HG03457 (cell line): ENCODE results near the gene POLR2F.
"Not testable (repeated sequence)": the region's sequence is repeated elsewhere in the genome, so short reads cannot be mapped to it uniquely, and the experiment has no call there.

Experiments
- ATAC-seq: cut with Tn5 transposase; IDR thresholded peaks from one replicate; pipeline ENCODE4 v1.9.1; 2021; ENCODE audit warnings: moderate number of reproducible peaks; ENCODE audit not compliant: unreplicated experiment

POLR2F gene

GRCh38 chr22:37952629-37953028 lies 870 bp upstream of the POLR2F start:
- not testable (repeated sequence) for ATAC-seq

DNA sequence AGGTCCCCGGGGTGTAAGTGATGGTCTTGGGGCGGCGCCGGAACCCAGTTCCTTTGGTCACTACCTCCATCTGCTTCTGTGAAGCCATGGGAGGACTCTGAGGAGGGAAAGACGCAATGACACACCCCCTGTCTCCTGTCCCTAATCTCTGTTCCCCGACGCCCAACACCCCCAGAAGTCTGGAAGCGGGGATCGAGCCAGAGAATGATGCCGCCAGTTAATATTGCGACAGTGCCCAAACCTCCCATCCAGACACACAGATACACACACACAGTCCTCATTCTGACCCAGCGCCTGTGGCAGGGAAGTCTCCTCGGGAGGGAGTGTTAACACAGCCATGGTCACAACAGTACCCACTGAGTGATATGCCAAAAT lies 450 bp upstream of the POLR2F start:
- peak; percentile 18 for ATAC-seq

DNA sequence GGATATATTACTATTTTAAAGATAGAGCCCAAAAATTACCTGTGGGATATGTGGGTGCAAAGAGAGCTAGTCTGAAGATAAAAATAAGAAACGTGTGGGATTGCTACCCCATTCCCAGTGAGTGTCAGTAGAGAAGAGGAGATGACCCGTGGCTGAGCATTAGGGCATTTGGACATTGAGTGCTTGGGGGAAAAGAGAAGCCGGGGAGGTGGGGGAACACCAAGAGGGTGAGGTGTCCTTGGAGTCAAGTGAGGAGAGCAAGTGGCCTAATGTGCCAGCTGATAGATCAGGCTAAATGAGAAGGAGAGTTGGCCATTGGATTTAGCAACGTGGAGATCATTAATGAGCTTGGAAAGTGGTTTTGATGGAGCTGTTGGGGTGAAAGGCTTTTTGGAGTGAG lies 1.2 kb downstream of the POLR2F start:
- no peak for ATAC-seq

- ATAC-seq, result not testable (repeated sequence)
These were observed 2.4 kb downstream of the POLR2F start for GRCh38 chr22:37955825-37956397.

GRCh38 chr22:37957232-37957631 lies 3.7 kb downstream of the POLR2F start:
- ATAC-seq, result no peak

DNA sequence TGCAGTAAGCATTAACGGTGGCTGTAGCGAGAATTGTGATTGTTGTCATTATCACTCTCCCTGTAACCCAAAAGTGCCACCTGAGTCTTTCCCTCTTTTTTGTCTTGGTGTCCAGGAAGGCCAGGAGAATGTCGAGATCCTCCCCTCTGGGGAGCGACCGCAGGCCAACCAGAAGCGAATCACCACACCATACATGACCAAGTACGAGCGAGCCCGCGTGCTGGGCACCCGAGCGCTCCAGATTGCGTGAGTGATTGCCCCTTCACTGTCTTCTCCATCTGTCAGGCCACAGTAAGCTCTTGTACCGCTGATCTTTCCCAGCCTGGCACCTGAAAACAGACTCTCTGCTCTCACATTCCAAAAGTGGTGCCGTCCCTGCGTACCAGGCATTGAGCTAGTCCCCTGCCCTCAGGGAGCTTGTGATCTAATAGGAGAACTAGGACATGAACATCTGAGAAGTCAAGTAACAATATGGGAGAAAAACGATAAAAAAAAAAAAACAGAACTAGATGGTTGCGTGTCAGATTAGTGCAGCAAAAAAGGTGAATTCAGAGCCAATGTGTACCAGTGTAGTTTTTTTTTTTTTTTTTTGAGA lies 5.8 kb downstream of the POLR2F start:
- no peak for ATAC-seq

DNA sequence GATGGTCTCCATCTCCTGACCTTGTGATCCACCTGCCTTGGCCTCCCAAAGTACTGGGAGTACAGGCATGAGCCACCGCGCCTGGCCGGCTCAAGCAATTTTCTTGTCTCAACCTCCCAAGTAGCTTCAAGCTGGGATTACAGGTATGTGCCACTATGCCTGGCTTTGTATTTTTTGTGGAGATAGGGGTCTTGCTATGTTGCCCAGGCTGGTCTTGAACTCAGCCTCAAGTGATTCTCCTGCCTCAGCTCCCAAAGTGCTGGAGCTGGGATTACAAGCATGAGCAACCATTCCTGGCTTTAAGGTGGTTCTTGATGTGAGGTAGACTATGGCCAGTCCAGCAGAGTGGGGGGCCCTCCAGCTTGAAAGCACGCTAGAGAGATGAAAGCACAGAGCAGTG lies 7.6 kb downstream of the POLR2F start:
- ATAC-seq, result no peak

- no peak for ATAC-seq
These were observed 12.6 kb downstream of the POLR2F start for GRCh38 chr22:37965940-37966664.

DNA sequence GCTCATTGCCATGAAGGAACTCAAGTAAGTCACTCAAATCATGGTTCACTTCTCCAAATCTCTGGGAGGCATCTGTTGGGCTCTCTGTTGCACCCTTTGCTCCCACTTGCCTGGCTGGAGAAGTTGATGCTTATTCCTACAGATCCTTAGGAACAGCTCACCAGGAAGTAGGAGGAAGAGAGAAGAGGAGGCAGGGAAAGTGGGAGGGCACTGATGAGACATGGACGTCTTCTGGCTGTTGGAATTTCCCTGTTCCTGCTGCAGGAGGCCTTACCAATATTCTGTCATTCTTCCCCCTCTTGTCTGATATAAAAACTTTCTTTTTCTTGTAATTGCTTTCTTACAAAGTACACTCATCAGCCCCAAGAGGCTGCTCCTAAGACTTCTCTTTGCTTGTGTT lies 13.6 kb downstream of the POLR2F start:
- ATAC-seq, result no peak

GRCh38 chr22:37967637-37968451 lies 14.3 kb downstream of the POLR2F start:
- ATAC-seq, result no peak

DNA sequence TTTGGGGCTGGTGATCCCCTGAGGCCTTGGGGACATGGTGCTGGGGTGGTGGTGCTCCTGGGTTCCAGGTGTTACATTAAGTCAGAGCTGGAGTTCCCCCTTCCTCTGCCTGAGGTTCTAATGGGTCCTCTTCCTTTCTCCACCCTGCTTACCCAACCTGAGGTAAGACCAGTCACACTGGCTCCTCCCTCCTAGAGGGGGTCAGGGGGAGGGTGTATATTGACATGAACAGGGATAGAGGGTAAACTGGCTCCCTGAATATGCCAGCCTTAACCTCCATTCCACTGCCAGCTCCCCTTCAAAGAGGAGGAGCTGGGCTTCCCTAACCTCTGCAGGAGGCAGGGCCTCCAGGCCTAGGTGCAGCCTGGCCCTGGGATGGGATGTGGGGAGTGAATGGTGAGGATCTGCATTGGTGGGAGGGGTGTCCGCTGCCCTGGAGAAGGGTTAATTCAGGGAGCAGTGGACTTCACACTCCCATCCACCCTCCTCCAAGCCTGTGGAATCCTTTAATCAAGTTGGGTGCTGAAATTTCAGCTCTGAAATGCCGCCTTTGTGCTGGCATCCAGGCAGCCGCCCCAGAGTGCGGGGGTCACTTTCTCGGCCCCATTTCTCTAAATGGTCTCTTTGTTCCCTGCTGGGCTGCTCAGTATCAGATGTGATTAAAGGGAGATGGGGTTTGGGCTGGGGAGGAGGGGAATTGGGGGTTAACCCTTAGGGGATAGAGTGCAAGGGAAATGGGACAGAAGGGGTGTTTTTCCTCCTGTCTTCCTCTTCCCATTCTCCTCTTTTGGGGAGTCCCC lies 15.2 kb downstream of the POLR2F start:
- no peak for ATAC-seq

DNA sequence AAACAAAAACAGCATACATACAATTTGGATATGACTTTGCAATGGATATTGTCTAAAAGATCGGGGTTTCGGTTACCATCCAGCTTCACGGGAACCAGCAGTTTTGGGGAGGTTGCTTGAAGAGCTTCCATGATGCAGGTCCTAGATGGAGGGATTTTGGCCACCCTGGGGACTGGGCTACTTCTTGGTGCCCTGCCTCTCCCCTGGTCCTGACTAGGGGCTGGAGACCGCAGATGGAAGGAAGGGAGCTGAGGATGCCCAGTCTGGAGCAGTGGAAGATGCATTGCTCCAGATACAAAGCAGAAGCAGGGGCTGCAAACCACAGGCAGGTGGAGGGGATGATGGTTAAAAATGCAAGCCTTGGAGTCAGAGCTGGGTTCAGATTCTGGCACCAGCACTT lies 17.4 kb downstream of the POLR2F start:
- no peak for ATAC-seq

DNA sequence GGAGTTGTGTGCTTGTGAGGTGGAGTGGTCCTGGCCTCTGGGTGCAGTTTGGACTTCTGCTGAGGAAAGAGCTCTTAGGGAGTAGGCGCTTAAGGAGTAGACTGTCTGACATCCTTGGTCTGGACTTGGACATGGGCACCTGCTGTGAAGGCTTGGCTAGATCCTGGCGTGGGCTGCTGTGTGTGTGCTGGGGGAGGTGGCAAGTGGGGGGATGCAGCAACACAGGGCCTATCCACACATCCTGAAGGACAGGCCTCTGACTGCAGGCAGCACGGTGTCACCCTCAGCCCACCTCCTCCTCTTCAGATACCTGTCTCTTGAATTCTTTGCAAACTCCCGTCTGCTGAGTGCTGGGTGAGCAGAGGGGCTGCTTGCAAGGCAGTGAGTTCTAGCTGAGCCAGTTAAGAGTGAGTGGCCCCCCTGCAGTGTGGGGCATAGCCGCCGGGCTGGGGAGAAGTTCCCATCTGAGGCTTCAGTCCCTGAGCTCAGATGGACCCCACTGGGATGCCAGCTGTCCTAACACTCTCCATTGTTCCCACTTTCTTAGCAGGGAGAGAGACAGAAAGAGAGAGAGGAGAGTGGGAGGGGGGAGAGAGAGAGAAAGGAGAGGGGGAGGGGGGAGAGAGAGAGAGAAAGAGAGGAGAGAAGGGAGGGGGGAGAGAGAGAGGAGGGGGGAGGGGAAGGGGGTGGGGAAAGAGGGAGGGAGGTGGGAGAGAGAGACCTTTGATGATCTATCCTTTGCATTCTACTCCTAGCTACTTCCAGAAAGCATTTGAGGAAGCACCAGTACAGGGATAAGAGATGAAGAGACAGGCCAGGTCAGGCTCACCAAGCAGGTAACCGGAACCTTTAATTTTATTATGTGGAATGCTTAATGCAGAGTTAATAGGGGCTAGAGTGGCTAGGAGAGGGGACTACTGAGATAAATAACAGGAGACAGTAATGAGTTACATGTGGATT lies 18.3 kb downstream of the POLR2F start:
- no peak for ATAC-seq

DNA sequence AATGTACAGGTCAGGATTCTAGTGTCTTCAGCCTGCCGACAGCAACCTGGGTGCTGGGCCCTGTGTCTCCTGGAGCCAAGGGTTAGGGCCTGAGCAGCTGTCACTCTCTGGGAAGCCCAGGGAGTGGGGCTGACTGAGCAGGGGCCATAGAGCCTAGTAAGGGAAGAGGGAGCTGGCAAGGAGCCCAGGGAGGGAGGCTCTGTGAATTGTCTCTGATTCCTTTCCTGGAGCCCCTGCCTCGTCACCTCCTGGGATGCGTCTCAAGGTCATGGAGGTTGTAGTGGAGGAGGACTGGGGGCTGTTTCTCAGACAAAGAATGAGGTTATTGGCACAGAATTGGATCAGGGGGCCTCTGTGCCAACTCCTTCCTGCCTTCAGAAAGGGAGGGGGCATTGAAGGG lies 19.0 kb downstream of the POLR2F start:
- ATAC-seq, result no peak

DNA sequence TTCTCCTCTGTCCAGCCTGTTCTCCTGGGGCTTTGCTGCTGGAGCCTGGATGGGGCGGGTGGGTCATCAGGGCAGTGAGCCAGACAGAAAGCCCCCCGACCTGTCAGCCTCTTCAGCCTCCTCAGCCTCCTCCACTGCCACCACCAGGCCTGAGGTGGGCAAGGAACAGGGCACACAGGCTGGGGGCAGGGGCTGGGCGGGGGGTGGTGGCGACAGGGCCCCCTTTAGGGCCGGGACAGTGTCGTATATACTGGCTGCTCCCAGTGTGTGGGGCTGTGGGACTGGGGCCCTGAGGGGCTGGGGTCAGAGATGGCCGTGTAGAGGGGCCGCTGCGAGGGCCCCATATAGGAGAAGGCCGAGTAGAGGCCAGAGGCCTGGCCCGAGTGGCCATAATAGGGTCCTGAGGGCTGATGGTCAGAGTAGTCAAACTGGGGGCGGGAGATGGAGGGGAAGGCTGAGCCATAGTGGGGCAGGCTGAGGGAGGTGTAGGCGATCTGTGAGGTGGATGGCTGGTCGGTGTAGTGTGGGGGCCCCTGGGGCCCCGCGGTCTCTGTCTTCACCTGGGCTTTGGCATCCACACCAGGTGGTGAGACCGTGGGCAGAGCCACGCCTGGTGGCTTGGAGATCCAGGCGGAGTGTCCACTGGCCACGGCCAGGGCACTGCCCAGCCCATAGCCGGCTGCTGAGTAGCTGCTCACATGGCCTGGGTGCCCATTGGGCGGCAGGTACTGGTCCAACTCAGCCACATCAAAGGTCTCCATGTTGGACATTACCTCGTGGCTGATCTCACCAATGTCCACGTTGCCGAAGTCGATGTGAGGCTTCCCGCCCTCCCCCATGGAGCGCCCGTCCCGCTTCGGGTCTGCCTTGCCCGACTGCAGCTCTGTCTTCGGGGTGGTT lies 20.0 kb downstream of the POLR2F start:
- ATAC-seq, result no peak

DNA sequence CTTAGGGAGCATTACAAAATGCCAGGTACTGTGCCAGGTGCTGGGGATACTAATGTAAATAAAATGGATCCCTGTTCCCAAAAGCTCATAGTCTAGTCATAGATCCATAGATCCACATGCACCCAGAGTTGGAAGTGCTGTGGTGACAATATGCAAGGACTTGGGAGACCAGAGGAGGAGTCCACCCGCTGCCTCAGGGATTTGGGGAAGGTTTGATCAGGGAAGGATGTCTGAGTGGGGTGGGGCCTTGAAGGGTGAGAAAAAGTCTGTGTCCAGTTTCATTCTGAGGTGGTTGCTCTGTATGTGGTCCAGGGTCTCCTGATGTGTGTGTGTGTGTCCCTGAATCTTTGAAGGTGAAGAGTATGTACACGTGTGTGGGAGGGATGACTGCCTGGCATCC lies 21.7 kb downstream of the POLR2F start:
- ATAC-seq, result no peak

GRCh38 chr22:37976022-37976421 lies 22.5 kb downstream of the POLR2F start:
- not testable (repeated sequence) for ATAC-seq

GRCh38 chr22:37976547-37976946 lies 23.0 kb downstream of the POLR2F start:
- no peak for ATAC-seq

DNA sequence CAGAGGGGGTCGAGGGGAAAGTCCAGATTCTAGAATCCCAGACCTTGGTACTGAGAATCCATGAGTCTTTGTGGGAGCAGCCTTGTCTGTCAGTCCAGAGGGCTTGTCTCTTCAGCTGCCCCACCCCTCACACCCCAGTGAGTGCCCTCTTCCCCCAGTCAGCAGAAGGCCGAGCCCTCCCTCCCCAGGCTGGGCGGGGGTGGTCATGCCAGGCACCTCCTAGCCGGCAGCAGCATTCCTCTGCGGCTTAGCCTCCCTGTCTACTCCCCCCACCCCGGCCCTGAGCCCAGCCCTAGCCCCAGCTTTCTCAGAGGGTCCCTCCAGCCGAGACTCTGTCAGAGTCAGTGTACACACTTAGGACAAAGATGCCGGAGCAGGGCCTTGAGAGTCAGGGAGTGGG lies 26.3 kb downstream of the POLR2F start:
- ATAC-seq, result no peak
